IPS-18c (cell line): ENCODE results near the gene DENND4A.
"Not testable (repeated sequence)": the region's sequence is repeated elsewhere in the genome, so short reads cannot be mapped to it uniquely, and the experiment has no call there.

Experiments used
- H3K4me3 ChIP-seq: 2 replicates; pipeline ENCODE4 v1.7.0; 2013; ENCODE audit warnings: low read depth, mild to moderate bottlenecking, low read length, moderate library complexity; ENCODE audit not compliant: insufficient read depth
- H3K9me3 ChIP-seq: one replicate; pipeline ENCODE4 v1.6.1; 2013; ENCODE audit warnings: mild to moderate bottlenecking, low read length, moderate library complexity; ENCODE audit not compliant: control insufficient read depth, insufficient read depth

DENND4A gene

DNA sequence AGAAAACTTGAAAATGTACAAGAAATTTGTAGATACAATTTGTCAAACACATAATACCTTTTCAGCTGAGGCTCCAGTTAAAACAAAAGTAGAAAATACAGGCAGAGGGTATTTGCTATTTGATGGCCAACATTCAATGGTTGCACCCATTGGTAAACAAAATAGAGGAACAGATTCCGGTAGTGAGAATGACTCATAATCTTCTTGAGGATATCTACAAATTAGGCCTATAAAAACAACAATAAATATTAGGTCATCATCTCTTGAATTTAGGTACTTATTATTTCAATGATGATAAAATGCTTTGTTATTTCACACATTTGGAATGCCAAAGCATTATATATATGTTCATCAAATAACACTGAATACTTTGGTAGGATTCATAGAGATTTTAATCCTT lies 53.4 kb downstream of the DENND4A start:
- Histone ChIP-seq H3K4me3 (no peak overlapping the region), H3K9me3 (no peaks in the 10 kb centered on the region)

DNA sequence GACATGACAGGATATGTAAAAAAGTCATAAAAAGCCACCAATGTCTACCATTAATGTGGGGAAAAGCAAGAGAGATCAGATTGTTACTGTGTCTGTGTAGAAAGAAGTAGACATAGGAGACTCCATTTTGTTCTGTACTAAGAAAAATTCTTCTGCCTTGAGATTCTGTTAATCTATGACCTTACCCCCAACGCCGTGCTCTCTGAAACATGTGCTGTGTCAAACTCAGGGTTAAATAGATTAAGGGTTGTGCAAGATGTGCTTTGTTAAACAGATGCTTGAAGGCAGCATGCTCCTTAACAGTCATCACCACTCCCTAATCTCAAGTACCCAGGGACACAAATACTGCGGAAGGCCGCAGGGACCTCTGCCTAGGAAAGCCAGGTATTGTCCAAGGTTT lies 58.5 kb downstream of the DENND4A start:
- not testable (repeated sequence) for H3K4me3 ChIP-seq, H3K9me3 ChIP-seq

DNA sequence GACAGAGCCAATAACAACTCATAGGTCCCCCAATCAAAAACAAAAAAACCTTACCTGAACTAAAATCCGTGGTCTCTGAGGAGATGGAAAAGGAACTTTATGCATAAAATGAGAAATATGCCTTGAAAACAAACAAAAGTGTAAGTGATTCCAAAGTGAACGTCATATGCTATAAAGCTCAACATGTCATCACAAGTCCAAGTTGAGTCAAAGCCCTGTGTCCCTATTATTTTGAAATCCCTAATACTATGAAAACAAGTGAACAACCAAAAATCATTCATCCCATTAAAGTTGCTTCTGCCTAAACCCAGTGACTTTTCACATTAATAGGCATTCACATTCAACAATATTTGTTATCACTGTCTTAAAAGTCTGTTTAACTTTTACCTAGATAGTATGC lies 59.4 kb downstream of the DENND4A start:
- no peak overlapping the region for H3K4me3 ChIP-seq
- H3K9me3 ChIP-seq = no peaks in the 10 kb centered on the region

DNA sequence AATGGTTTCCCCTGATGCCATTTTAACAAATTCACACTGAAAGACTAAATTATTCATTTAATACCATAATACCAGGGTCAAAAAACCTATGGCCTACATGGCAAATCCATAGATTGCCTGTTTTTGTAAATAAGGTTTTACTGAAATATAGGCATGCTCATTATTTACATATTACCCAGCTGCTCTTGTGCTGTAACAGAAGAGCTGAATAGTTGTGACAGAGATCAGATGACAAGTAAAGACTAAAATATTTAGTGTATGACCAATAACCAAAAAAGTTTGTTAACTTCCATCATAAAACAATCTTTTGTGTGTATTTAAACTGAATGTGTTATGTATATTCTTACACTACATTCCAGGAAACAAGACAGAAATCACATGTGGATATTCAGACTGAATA lies 60.2 kb downstream of the DENND4A start:
- Histone ChIP-seq H3K9me3 (no peaks in the 10 kb centered on the region), H3K4me3 (no peak overlapping the region)

DNA sequence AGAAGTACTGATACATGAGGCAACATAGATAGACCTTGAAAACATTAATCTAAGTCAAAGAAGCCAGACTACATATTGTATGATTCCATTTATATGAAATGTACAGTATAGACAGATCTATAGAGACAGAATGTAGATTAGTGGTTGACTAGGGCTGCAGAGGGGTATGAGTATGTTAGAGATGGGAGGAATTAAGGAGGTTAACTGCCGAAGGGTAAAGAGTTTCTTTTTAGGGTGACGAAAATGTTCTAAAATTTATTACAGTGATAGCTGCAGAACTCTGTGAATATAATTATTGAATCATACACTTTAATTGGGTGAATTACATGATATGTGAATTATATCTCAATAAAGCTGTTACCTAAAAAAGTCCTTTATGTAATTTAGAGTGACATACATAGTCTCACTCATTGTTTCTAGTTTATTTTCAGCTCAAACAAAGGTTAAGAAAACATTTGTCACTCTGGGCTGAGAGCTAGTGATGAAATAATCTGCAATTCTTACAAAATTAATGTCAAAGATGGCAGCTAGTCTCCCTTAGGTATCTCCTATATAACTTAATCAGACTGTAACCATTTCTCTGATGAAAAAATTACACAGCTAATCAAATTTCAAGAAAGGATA lies 61.4 kb downstream of the DENND4A start:
- H3K4me3 ChIP-seq = no peak overlapping the region
- H3K9me3 ChIP-seq = no peaks in the 10 kb centered on the region

DNA sequence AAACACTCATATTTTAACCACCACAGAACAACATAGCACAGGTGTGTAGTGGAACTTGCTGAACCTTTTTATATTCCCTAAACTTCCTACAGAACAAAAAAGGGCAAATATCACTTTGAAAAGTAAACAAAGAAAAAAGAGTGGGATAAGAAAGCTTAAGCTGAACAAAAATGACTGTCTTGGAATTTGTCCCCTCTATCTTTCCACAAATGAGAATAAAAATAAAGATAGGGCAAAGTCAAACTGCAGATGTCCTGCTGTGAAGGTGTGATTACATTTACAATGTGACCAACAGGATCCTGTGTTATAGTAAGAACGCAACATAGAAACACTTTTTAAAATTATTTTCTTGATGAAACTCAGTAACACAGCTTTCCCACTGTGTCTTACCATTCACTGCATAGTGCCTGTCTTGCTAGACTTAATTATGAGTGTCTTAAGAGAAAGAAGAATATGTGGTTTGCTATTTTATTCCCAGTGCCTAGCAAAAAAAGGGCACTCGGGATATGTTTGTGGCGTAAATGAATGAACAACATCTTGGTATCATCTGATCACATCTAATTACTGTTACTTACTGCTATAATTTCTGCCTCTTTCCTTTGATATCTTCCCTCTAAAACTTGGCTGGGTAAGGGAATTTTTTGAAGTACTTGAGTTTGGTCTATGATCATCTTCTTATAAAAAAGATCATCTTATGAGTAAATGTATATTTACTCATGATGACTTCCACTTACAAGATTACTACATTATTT lies 67.5 kb downstream of the DENND4A start:
- H3K4me3 ChIP-seq = no peak overlapping the region
- no peaks in the 10 kb centered on the region for H3K9me3 ChIP-seq

DNA sequence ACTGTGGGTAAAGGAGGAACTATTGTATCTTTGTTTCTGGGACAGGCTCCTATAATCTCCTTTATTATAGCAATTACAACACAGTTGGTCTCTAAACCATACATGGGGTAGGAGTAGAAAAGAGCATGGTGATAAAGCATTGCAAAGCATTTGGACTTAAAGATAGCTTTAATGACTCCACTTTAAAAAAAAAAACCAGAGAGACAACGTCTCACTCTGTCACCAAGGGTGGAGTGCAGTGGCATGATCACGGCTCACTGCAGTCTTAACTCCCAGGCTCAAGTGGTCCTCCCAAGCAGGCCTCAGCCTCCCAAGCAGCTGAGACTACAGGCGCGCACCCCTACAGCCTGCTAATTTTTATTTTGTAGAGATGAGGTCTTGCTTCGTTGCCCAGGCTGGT lies 68.2 kb downstream of the DENND4A start:
- Histone ChIP-seq H3K9me3 (no peaks in the 10 kb centered on the region), H3K4me3 (no peak overlapping the region)

DNA sequence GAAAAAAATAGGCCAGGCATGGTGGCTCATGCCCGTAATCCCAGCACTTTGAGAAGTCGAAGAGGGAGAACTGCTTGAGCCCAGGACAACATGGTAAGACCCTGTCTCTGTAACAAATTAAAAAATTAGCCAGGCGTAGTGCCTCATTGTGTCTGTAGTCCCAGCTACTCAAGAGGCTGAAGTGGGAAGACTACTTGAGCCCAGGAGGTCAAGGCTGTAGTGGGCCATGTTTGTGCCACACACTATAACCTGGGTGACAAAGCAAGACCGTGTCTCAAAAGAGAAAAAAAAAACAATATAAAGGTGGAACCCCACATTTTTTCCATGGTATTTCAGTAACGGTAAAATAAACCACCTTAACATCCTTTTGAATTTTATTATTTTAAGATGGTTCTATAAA lies 69.9 kb downstream of the DENND4A start:
- Histone ChIP-seq H3K4me3 (no peak overlapping the region), H3K9me3 (no peaks in the 10 kb centered on the region)

DNA sequence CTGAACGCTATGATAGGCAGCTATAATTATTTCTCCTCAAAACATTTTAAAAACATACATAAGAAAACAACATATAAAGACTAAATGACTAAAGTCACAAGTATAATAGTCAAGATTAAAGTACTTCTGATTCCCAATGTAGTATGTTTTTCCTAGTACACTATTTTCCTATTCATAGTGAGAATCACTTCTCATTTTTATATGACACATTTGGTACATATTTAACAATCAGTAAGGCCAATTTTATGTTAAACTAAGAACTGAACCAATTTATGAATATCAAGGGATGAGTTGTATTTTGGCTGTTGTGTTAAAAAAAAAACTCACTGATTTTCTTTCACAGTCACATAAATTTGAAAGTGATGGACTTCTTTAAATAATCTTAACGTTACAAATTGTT lies 79.7 kb downstream of the DENND4A start:
- no peak overlapping the region for H3K4me3 ChIP-seq
- H3K9me3 ChIP-seq = no peaks in the 10 kb centered on the region

DNA sequence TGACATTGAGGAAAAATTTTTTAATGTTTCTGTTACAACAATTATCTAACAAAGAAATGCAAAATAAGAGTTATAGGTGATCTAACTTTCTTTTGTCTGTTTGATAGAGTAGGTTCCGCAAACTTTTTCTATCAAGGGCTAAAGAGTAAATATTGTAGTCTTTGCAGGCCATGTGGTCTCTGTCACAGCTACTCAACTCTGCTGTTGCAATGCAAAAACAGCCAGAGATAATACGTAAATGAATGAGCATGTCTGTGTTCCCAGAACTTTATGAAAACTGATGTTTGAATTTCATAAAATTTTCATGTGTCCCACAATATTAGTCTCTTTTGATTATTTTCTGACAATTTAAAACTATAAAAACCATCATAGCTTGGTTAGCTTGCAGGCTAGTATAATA lies 97.0 kb downstream of the DENND4A start:
- Histone ChIP-seq H3K9me3 (no peaks in the 10 kb centered on the region), H3K4me3 (no peak overlapping the region)

DNA sequence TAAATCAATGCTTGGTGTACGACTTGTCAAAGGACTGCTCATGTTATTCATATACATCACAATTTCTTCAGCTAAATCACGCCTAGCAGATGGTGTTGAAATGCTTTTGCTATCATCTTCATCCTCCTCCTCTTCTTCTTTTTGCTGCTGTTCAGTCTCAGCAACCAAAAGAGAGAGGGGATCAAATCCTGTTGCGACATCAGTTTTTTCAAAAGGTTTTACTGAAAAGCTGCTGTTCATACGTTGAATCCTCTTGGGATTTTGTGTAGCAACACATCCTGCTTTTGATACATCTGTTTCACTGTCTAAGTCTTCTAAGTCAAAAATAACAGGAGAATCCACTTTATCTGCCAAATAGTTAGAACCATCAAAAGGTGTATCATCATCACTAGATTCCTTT lies 101.3 kb downstream of the DENND4A start:
- no peak overlapping the region for H3K4me3 ChIP-seq
- no peaks in the 10 kb centered on the region for H3K9me3 ChIP-seq

DNA sequence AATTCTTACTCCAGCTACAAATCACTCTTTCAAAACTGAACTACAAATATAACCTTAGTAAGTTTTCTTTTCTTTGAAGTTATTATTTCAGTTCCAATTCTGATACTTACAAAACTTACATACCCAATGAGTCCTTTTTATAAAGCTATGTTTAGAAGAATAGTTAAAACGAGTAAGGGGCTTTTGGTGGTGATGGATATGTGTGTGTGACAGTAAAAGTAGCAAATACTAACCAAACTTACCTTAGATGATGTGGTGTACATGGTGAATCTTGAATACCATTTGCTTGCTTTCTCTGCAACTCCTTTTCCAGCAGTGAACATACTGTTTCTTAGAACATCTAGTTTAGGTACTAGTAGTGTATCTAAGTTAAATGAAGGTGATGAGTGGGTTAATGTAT lies 101.9 kb downstream of the DENND4A start:
- no peaks in the 10 kb centered on the region for H3K9me3 ChIP-seq
- no peak overlapping the region for H3K4me3 ChIP-seq

DNA sequence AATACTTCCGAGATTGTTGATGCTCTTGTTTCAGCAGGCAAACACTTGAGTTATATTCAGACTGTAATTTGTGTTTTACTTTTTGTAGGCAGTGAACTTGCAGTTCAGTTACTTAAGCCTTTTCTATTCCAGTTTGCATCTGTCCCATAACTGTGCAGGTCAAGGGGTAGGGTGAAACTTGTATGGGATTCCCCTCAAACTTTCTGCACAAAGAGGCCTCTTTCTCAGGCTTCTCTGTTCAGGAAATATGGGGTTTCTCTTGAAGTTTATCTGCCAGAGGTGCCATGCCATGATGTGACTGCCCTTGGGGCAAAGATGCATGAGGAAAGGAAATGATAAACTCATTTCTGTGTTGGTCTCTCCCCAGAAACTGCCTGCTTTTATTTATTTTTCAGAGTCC lies 103.6 kb downstream of the DENND4A start:
- H3K9me3 ChIP-seq = no peaks in the 10 kb centered on the region
- no peak overlapping the region for H3K4me3 ChIP-seq

DNA sequence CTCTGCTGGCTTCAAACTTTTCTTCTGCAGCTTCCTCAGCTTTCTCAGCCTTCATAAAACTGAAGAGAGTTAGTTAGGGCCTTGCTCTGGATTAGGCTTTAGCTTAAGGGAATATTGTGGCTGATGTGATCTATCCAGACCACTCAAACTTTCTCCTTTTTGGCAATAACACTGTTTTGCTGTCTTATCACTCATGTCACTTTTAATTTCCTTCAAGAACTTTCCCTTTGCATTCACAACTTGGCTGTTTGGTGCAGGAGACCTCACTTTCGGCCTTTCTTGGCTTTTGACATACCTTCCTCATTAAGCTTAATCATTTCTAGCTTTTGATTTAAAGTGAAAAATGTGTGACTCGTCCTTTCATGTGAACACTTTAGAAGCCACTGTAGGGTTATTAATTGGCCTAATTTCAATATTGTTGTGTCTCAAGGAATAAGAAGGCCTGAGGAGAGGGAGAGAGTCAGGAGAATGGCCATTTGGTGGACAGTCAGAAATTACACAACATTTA lies 109.6 kb downstream of the DENND4A start:
- no peaks in the 10 kb centered on the region for H3K9me3 ChIP-seq
- no peak overlapping the region for H3K4me3 ChIP-seq

DNA sequence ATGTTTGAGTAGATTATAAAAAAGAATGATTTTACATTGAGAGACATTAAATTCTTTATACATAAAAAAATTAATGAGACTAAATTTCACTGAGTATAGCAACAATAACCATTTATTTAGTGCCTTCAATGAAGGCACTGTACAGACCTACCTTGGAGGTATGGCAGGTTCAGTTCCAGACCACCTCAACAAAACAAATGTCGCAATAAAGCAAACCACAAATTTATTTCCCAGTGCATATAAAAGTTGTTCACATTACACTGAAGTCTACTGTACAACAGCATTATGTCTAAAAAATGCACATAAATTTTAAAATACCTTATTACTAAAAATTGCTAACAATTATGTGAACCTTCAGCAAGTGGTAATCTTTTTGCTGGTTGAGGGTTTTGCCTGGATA lies 111.5 kb downstream of the DENND4A start:
- Histone ChIP-seq H3K4me3 (no peak overlapping the region), H3K9me3 (no peaks in the 10 kb centered on the region)

DNA sequence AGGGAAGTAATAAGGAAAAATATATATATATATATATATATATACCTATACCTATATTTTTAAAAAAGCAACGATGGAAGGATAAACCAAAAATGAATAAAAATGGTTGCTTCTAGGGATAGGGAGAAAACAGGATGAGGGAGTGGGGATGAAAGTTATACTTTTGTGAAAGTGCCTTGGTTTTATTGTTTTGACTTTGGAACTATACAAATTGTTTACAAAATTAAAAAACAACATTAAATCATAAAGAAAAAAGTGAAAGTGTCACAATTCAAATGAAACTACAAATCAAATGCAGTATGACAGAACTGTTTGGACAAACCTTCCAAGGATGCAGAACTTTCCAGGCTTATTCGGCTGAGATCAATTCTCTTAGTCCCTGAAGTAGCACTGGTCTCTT lies 116.0 kb downstream of the DENND4A start:
- Histone ChIP-seq H3K9me3 (no peaks in the 10 kb centered on the region), H3K4me3 (no peak overlapping the region)

DNA sequence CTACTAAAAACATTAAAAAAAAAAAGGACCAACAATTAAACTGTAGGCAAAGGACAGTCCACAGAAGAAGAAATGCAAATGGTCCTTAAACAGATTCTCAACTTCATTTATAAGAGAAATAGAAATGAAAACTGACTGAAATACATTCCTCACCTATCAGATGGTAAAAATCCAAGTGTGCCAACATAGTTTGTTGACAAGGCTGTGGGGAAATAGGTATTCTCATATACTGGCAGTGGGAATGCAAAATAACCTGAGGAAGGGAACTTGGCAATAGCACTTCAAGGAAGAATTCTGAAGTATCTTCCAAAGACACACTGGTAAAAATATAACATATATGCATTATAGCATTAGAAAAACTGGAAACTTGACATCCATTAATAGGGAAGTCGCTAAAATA lies 116.5 kb downstream of the DENND4A start:
- no peak overlapping the region for H3K4me3 ChIP-seq
- no peaks in the 10 kb centered on the region for H3K9me3 ChIP-seq

DNA sequence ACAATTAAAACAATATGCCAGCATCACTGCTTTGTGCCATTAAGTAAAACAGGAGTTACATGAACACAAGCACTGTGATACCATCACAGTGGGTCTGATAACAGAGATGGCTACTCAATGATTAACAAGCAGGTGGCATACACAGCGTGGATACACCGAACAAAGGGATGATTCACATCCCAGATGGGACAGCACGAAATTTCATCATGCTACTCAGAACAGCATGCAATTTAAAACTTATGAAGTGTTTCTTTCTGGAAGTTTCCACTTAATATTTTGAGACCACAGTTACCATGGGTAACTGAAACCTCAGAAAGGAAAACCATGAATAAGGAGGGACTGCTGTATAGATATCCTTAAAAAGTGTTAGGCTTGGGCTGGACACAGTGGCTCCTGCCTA lies 125.8 kb downstream of the DENND4A start:
- Histone ChIP-seq H3K4me3 (no peak overlapping the region), H3K9me3 (no peaks in the 10 kb centered on the region)

DNA sequence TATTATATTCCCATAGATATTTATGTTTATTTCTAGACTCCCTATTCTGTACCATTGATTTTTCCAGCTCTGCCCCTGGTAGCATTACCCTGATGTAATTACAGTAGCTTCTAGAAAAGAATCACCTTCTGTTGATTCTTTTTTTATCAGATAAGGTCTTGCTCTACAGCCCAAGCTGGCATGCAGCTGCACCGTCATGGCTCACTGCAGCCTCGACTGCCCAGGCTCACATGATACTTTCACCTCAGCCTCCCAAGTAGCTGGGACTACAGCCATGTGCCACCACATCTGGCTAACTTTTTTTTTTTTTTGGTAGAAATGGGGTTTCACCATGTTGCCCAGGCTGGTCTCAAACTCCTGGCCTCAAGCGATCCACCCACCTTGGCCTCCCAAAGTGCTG lies 128.6 kb downstream of the DENND4A start:
- Histone ChIP-seq H3K4me3 (no peak overlapping the region), H3K9me3 (no peaks in the 10 kb centered on the region)
